Activated CD8-positive, alpha-beta memory T cell treated with anti-CD3 and anti-CD28 coated beads for 36 hours (primary cell): ENCODE results near the gene EP400. TPM values are rescaled to one million over a fixed set of nuclear protein-coding genes. Genes with fewer than 3 reads are reported as not detected.
"Not testable (repeated sequence)": the region's sequence is repeated elsewhere in the genome, so short reads cannot be mapped to it uniquely, and the experiment has no call there.

Experiments used
- CTCF ChIA-PET: fragments of 350-600 bp; sonication (Branson Sonifier 250); formaldehyde crosslinking; loops from one replicate; lab custom pipeline; 2021; ENCODE audit warnings: antibody characterized with exemption; lab: Charles Lee
- POLR2A ChIA-PET: fragments of 350-600 bp; sonication (Branson Sonifier 250); formaldehyde crosslinking; loops from one replicate; lab custom pipeline; 2021; ENCODE audit warnings: antibody characterized with exemption; lab: Charles Lee
- total RNA-seq, 2 experiments: library from RNA; stranded (reverse); gene quantifications; one replicate each; pipeline ENCODE4 v1.2.3, GENCODE V29; 2021

The EP400 gene
- total RNA-seq, 2 experiments from 2014 or later, result 48.8 to 49.0 TPM

DNA sequence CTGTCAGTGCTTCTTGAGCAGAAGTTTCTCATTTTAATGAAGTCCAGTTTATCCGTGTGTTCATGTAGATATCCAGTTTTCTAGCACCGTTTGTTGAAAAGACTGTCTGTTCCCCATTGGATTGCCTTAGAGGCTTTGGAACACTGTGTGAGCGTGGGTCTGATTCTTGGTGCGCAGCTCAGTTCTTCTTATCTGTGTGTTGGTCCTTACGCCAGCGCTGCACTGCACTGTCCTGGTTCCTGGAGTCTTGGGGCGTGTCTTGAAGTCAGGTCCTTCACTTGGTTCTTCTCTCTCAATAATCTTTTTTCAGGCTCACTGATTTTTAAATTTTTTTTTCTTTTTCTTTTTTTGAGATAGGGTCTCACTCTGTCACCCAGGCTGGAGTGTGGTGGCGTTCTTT is 25.5 kb downstream of the EP400 start:
- POLR2A ChIA-PET, result no interaction called here

GRCh38 chr12:131979606-131980005 is 29.9 kb downstream of the EP400 start:
- ChIA-PET POLR2A (no interaction called here), CTCF (no interaction called here)

More for the DNA sequence above, 25.5 kb downstream of the EP400 start:
- CTCF ChIA-PET, result interaction anchor here (0.6 kb wide), 1 partner anchor 51 kb away, joined by 3 read pairs; no protein-coding TSS in a partner anchor

DNA sequence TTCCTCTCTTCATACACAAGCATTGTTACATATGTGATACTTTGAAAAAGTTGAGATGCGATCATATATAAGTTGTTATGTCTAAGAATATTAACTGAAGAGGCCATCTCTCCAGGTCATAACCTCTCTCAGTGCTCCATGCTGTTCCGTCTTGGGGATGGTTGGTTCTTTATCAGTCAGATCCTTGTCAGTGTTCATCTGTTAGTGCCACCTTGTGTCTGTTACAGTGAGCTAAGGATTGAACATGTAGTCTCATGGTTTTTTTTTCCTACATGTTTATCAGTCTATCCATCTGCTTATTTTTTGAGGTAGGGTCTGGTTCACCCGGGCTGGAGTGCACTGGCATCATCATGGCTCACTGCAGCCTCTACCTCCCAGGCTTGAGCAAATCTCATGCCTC is 30.5 kb downstream of the EP400 start:
- CTCF ChIA-PET, result no interaction called here
- POLR2A ChIA-PET, result no interaction called here

- CTCF ChIA-PET, result no interaction called here
- POLR2A ChIA-PET, result no interaction called here
These were observed 31.6 kb downstream of the EP400 start for GRCh38 chr12:131981388-131981787.

DNA sequence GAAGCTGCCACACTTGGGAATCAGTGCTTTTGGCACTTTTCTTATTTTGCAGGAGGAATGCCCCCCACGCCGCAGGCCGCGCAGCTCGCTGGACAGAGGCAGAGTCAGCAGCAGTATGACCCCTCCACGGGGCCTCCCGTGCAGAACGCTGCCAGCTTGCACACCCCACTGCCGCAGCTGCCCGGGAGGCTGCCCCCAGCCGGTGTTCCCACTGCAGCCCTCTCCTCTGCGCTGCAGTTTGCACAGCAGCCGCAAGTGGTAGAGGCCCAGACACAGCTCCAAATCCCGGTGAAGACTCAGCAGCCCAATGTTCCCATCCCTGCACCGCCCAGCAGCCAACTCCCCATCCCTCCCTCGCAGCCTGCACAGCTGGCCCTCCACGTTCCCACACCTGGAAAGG is 32.3 kb downstream of the EP400 start:
- CTCF ChIA-PET, result no interaction called here
- POLR2A ChIA-PET, result no interaction called here

DNA sequence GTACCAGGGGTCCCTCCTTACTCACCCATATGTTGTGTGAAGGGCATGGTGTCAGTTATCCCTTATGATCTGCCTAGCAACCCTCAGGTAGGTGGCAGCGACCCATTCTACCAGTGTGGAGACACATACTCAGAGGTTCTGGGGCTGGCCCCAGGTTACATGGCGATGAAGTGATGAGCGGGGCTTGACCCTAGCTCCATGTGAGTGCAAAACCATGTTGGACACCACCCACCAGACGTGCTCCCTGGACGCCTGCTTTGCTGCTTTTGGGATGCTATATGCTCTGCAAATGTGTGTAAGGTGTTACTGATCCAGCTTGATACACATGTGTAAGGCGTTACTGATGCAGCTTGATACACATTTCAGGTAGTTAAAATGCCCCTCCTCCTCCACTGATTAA is 33.3 kb downstream of the EP400 start:
- CTCF ChIA-PET, result no interaction called here
- POLR2A ChIA-PET, result no interaction called here

- ChIA-PET CTCF (no interaction called here), POLR2A (no interaction called here)
These were observed 33.8 kb downstream of the EP400 start for GRCh38 chr12:131983554-131983953.

- ChIA-PET CTCF (no interaction called here), POLR2A (no interaction called here)
These were observed 34.6 kb downstream of the EP400 start for GRCh38 chr12:131984334-131984733.

GRCh38 chr12:131985510-131985875 is 35.8 kb downstream of the EP400 start:
- CTCF ChIA-PET, POLR2A ChIA-PET: not testable (repeated sequence)

DNA sequence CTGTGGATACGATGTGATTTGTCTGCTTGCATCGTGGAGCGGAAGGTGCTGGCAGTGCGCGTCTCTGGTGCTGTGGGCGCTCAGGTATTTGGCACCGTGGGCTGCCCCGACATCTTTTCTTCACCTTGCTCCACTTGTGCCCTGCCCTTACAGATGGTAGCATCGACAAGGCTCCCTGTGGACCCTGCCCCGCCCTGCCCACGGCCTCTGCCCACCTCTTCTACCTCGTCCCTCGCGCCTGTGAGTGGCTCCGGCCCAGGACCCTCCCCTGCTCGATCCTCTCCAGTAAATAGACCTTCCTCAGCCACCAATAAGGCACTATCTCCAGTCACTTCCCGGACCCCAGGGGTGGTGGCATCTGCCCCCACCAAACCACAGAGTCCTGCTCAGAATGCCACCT is 36.6 kb downstream of the EP400 start:
- CTCF ChIA-PET, result no interaction called here
- POLR2A ChIA-PET, result no interaction called here

DNA sequence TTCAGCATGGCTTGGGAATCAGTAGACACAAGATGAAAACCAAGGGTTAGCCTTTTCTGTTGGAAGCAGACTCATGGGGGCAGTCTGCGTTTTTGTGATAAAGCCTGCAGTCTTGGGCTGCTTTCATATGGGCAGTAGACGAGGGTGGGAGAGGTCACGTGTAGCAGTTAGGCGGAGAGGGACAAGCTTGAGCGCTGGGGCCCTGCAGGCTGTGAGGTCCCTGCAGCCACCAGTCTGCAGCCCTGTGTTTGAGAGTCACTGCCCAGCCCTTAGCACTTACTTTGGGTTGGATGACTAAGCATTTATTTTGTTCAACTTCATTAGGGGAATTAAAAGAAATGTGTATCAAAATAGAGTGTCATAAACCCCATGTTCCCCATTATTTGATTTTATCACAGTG is 37.2 kb downstream of the EP400 start:
- ChIA-PET POLR2A (no interaction called here), CTCF (no interaction called here)

- ChIA-PET POLR2A (interaction anchor here (0.6 kb wide), 1 partner anchor 10 kb away, joined by 3 read pairs; no protein-coding TSS in a partner anchor), CTCF (no interaction called here)
These were observed 37.8 kb downstream of the EP400 start for GRCh38 chr12:131987552-131987951.

DNA sequence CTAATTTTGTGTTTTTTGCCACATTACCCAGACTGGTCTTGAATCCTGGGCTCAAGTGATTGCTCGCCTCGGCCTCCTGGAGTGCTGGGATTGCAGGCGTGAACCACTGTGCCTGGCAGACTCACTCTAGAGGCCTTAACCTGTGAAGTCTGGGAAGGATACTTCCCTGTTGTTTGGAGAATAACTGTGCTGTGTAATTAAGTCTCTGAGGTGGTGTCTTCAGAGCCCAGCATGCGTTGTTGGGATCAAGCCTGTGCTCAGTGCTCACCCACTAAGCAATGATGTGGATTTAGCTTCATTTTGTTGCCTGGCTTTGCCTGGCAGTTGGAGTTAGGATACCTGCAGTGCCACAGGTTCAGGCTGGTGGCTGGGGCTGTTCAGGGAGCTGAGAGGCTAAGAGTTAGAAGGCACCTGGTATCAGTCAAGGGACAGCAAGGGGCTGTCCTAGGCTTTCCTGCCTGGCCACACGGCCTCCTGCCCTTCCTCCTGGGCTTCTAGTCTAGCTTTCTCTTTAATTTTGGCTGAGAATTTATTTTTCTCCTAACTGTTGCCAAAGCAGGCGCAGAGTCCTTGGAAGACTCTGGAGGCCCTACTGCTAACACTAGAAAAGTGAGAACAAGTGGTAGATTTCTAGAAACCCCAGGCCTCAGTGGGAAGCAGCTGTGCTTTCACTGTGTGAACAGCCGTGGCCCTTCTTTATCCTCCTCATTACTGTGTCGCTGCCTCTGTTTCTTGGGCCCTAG is 38.5 kb downstream of the EP400 start:
- POLR2A ChIA-PET, result interaction anchor here (0.6 kb wide), 2 partner anchors 9 to 73 kb away, joined by 3 to 6 read pairs; no protein-coding TSS in a partner anchor
- CTCF ChIA-PET, result no interaction called here

DNA sequence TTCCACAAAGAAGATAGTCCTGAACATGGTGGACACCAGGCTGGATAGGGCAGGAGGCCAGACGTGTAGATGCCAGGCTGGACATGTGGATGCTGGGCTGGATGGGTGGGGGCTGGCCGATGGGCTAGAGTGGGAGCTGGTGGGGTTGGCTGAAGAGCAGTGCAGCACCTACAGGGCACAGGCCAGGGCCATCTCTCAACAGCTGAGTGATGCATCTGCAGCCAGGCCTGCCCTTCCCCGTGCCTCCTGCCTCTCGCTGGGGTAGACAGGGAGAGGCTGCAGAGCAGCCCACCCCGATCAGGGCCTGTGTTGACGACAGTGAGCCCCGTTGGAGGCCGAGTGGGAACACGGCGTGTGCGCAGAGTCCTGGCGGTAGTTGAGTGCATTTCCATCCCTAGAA is 39.3 kb downstream of the EP400 start:
- CTCF ChIA-PET, result no interaction called here
- POLR2A ChIA-PET, result no interaction called here

DNA sequence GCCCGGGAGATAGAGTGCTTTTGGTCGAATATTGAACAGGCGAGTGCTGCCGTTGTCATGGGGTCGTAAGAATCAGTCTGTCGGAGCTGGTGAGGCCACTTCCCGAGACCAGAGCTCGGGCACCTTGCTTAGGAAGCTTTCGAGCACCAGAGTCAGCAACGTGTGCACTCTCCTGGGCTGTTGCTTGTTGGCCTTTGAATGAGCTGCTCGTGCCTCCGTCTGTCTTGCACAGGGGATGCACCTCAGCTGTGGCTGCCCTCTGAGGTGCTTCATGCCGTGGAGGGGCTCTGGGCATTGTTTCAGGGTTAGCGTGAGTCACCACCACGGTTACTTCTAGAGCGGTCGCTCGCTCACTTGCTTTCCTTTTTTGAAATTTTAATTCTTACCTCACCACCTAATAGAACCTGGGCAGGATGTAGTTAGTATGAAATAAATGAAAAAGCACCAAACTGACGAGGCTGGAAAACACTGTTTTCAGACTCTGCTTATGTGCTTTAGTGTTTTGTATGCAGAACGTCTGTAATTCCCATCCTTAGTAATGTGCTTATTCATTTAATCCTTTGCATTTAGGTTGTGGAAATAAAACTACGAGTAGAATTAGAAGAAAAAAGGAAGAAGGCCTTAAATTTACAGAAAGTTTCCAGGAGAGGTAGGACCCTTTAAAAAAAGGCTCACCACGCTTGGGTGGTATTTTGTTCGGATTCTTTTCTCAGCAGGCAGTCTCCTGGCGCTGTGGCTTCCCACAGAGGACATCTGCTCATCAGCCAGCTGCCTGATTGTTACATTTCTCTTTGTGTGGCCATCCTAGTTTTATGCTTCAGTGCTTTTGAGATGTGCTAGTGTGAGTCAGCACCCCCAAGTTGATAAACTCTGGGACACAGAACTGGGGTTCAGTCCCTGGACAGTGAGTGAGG is 40.6 kb downstream of the EP400 start:
- ChIA-PET CTCF (no interaction called here), POLR2A (no interaction called here)

DNA sequence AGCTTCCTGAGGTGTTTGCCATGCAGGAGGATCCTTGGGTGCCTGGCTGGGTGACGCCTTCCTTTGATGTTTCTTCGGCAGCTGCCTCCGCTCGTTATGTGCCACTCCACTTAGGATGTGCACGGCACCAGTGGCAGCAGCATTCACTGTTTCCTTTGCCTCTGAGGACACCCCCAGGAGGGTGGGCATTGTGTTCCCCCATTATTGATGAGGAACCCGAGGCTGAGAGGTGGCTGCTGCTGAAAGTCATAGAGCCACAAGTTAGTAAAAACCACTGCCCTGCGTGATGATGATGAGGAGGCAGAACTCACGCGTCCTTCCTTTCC is 41.2 kb downstream of the EP400 start:
- ChIA-PET POLR2A (no interaction called here), CTCF (no interaction called here)

- CTCF ChIA-PET, result no interaction called here
These were observed 42.2 kb downstream of the EP400 start for GRCh38 chr12:131991816-131992430.

DNA sequence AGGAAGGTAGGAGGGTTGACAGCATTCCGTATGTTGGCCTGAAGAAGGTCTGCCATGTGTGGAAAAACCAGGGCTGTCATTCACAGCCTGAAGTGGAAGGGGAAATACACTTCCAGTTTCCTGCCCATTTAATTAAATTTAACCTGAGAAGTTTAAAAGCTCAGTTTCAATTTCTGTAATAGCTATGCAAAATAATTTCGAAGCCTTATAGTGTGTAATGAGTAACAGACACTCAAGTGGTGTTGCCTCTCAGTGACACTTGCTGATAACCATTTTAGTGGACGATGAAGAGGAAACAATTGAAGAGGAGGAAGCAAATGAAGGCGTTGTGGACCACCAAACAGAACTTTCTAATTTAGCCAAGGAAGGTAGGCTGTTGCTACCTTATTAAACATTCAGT is 44.8 kb downstream of the EP400 start:
- CTCF ChIA-PET, result no interaction called here

More at GRCh38 chr12:131991816-131992430, 42.2 kb downstream of the EP400 start:
- POLR2A ChIA-PET, result no interaction called here

DNA sequence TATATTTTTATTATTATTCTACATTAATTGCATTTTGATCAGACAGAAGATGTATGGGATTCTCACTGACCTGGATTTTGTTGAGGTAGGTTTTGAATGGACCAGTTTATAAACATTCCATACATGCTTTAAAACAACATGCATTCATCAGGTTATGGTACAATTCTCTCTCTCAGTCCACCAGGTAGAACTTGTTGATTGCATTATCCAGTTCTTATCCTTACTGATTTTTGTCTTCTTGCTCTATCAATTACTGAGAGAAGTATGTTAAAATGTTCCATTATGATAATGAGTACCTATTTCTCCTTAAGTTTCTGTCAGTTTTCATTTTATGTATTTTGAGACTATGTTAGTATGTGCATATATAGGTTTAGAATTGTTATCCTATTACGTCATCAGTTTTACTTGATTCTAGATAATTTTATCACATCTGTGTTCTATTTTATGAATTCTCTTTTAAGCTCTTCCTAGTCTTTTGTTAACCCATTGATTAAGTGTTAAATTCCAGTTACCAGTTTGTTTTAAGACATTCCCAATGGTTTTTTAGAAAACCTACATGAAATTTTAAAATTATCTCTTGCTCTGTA is 50.6 kb downstream of the EP400 start:
- ChIA-PET CTCF (no interaction called here), POLR2A (no interaction called here)

More for the DNA sequence above, 44.8 kb downstream of the EP400 start:
- POLR2A ChIA-PET, result no interaction called here

DNA sequence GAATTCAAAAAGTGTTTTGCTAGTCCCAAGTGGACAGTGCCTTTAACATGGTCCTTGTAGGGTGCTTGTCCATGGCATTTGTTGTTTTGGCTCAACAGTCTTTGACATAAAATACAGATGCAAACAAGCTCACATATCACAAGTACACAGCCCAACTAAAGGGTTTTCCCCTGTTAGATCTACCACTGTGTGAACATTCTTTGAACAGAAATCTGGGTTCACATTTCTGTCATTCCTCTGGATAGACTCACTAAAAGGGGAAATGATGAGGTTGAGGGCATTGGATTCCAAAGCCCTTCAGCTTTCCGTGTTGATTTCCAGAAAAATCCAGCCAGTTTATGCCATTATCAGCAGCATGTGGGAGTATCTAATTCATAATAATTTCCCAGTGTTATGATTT is 54.1 kb downstream of the EP400 start:
- CTCF ChIA-PET, result interaction anchor here (0.5 kb wide), 1 partner anchor 109 kb away, joined by 5 read pairs; no protein-coding TSS in a partner anchor
- POLR2A ChIA-PET, result no interaction called here
